Right lobe of liver (tissue), 6 donors: ENCODE measurements around the gene ZFPL1. TPM values are rescaled to one million over a fixed set of nuclear protein-coding genes. Genes with fewer than 3 reads are reported as not detected.
"Not testable (repeated sequence)": the region's sequence is repeated elsewhere in the genome, so short reads cannot be mapped to it uniquely, and the experiment has no call there.

Source experiments
- ATAC-seq, 4 donors: fragments of 200-7000 bp; cut with Tn5 transposase; one replicate each; pipeline ENCODE4 v1.9.1; 2020; ENCODE audit warnings: mild to moderate bottlenecking in 4 of 4, moderate library complexity in 4 of 4
- DNase-seq, 3 donors: peaks; one replicate each; pipeline ENCODE4 v3.0.0-alpha.2; 2020
- H3K27ac ChIP-seq, 3 donors: fragments of 200-600 bp; one replicate each; pipeline ENCODE4 v1.8.0; 2022
- H3K27me3 ChIP-seq, 2 donors: fragments of 200-600 bp; one replicate each; pipeline ENCODE4 v1.8.0; 2022
- H3K36me3 ChIP-seq, 4 donors: fragments of 200-600 bp; sonication (generic) in 1 of 4; one replicate each; pipeline versions ENCODE4 v1.5.1 to v1.8.0; 2017 to 2022; ENCODE audit warnings: control low read depth in 1 of 4
- H3K4me1 ChIP-seq, 4 donors: fragments of 200-600 bp; sonication (generic) in 1 of 4; one replicate each; pipeline versions ENCODE4 v1.5.1 to v1.8.0; 2017 to 2022; ENCODE audit warnings: control low read depth in 1 of 4
- H3K4me3 ChIP-seq, 3 donors: fragments of 200-600 bp; one replicate each; pipeline ENCODE4 v1.8.0; 2022
- H3K9me3 ChIP-seq, 4 donors: fragments of 200-600 bp; sonication (generic) in 1 of 4; one replicate each; pipeline versions ENCODE4 v1.5.1 to v1.8.0; 2017 to 2022; ENCODE audit warnings: control low read depth in 1 of 4
- POLR2A ChIP-seq: fragments of 450-650 bp; IDR thresholded peaks from one replicate; pipeline ENCODE4 v1.6.1; 2017; ENCODE audit warnings: antibody characterized with exemption, mild to moderate bottlenecking
- WGBS: methylation state at CpG from one replicate; pipeline ENCODE4 v1.1.6; 2018; ENCODE audit warnings: low coverage, low lambda C conversion rate; ENCODE audit not compliant: insufficient coverage; ENCODE audit errors: missing lambda C conversion rate; 5-methylcytosine and 5-hydroxymethylcytosine counted together
- intact Hi-C, 2 donors: fragments of 100-400 bp; cut with DNase I; formaldehyde crosslinking; loops; one replicate each; pipeline versions ENCODE4 v1.11.2 to v1.14.1; 2022
- total RNA-seq, 6 experiments: library from RNA; depleted of rRNA in 2 of 6; stranded (reverse); fragments of >200 nt in 2 of 6; fragmentation: NEBNext Ultra II Directional in 3 of 6; extraction: Animal tissue kit (Norgen Biotek cat#: 25700) in 3 of 6; gene quantifications; one replicate each; pipeline versions ENCODE4 v1.1.0 to v1.2.4, GENCODE V29; 2016 to 2023
- TF ChIP-seq, protein P1 (sequence below), 4 donors: fragments of 200-600 bp in 3 of 4; fragments of 450-650 bp in 1 of 4; IDR thresholded peaks; one replicate each; pipeline versions ENCODE4 v1.5.1 to v1.8.0; 2016 to 2022; ENCODE audit warnings: antibody characterized with exemption in 4 of 4, mild to moderate bottlenecking in 2 of 4
- donor health status: DM: no; HTN: yes; CAD: no.
- donor health status: DM: no; HTN: no; CAD: no.
- donor health status: DM: no; HTN: no; CAD: no.
- donor health status: DM: no; HTN: yes; CAD: no.
- donor health status: DM: no; HTN: yes; CAD: no.

Gene ZFPL1
- total RNA-seq, 6 experiments from 2014 or later: 15.4 to 22.4 (median 18.0) TPM

DNA sequence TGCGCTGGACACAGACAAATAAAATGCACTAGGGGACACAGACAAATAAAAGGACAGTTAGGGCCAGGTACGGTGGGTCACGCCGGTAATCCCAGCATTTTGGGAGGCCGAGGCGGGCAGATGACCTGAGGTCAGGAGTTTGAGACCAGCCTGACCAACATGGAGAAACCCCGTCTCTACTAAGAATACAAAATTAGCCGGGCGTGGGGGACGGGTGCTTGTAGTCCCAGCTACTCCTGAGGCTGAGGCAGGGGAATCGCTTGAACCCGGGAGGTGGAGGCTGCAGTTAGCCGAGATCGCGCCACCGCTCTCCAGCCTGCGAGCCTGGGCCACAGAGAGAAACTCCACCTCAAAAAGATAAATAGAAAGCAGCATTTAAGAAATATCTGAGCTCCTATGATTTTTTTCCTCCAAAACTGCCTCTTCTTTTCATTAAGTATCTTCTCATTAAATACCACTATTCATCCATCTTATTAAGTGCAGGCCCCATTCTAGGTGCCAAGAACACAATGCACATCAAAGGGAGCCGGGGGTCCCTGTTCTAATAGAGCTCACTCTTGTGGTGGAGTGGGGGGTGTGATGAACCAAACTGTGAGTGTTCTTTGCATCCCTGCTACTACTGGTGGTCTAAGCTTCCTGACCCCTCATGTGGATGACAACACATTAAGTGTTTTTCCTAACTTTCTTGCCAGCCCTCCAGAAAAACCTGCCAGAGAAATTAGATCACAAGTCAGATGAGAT is 34.2 kb downstream of the ZFPL1 start:
- intact Hi-C loops: no loop called here
- DNase-seq: peak in 1 of 3 donors; percentile 13
- Histone ChIP-seq H3K36me3 (peaks cover 5 to 26% (median 11%) of the 10 kb centered on the region in 4 donors), H3K4me1 (peaks cover 0 to 31% (median 18%) of the 10 kb centered on the region in 4 donors), H3K27ac (peak overlapping the region in 1 of 3 donors; percentile 21), H3K4me3 (no peak overlapping the region), H3K9me3 (no peaks in the 10 kb centered on the region), H3K27me3 (no peaks in the 10 kb centered on the region)
- TF ChIP-seq, protein P1, sequence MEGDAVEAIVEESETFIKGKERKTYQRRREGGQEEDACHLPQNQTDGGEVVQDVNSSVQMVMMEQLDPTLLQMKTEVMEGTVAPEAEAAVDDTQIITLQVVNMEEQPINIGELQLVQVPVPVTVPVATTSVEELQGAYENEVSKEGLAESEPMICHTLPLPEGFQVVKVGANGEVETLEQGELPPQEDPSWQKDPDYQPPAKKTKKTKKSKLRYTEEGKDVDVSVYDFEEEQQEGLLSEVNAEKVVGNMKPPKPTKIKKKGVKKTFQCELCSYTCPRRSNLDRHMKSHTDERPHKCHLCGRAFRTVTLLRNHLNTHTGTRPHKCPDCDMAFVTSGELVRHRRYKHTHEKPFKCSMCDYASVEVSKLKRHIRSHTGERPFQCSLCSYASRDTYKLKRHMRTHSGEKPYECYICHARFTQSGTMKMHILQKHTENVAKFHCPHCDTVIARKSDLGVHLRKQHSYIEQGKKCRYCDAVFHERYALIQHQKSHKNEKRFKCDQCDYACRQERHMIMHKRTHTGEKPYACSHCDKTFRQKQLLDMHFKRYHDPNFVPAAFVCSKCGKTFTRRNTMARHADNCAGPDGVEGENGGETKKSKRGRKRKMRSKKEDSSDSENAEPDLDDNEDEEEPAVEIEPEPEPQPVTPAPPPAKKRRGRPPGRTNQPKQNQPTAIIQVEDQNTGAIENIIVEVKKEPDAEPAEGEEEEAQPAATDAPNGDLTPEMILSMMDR (IDR thresholded peaks at IDR 0.05): no peak
- TF ChIP-seq POLR2A: no peak
- ATAC-seq: no peak
- 72% methylated on average over 10 of the region's 18 CpGs for WGBS

DNA sequence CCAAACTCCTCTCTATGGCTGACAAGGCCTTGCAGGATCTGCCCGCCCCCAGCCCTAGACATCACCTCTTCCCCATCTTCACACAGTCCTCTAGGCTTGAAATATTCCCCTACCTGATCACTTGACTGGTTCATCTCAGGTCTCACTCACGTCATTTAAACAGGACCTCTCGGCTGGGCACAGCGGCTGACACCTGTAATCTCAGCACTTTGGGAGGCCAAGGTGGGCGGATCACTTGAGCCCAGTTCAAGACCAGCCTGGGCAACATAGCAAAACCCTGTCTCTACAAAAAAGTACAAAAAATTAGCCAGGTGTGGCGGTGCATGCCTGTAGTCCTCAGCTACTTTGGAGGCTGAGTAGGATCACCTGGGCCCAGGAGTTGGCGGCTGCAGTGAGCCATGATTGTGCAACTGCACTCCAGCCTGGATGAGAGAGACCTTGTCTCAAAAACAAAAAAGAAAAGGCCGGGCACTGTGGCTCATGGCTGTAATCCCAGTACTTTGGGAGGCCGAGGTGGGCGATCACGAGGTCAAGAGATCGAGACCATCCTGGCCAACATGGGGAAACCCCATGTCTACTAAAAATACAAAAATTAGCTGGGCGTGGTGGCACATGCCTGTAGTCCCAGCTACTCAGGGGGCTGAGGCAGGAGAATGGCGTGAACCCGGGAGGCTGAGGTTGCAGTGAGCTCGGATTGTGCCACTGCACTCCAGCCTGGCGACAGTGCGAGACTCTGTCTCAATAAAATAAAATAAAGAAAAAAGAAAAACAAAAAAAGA is 35.1 kb downstream of the ZFPL1 start:
- 54% methylated on average over 10 of the region's 18 CpGs for WGBS
- Histone ChIP-seq H3K36me3 (peaks cover 5 to 26% (median 11%) of the 10 kb centered on the region in 4 donors), H3K27ac (peak overlapping the region in 1 of 3 donors; percentile 21), H3K4me1 (peaks cover 0 to 25% (median 13%) of the 10 kb centered on the region in 4 donors)
- intact Hi-C loops, H3K27me3 ChIP-seq, H3K4me3 ChIP-seq, ATAC-seq, H3K9me3 ChIP-seq: not testable (repeated sequence)
- DNase-seq: peak in 1 of 3 donors; percentile 33

DNA sequence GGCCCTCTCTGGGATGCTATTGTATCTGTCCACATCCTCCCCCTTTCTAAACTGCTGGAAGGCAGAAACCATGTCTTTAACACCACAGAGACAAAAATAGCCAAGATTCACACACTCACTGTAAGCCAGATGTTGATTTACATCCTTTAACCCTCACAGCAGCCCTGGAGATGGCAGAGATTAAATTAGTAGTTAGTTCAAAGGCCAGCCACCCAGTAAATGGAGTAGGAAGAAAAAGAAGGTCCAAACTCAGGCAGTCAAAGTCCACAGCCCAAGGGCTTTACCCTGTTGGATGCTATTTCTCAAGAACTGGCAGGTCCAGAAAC is 35.6 kb downstream of the ZFPL1 start:
- no peak for DNase-seq
- Histone ChIP-seq H3K36me3 (peaks cover 5 to 26% (median 11%) of the 10 kb centered on the region in 4 donors), H3K9me3 (no peaks in the 10 kb centered on the region), H3K4me3 (no peak overlapping the region), H3K27ac (no peak overlapping the region), H3K27me3 (no peaks in the 10 kb centered on the region), H3K4me1 (peaks cover 0 to 21% (median 12%) of the 10 kb centered on the region in 4 donors)
- no peak for ATAC-seq
- TF ChIP-seq, protein P1 (IDR thresholded peaks at IDR 0.05): no peak
- no peak for TF ChIP-seq POLR2A
- intact Hi-C loops: no loop called here

DNA sequence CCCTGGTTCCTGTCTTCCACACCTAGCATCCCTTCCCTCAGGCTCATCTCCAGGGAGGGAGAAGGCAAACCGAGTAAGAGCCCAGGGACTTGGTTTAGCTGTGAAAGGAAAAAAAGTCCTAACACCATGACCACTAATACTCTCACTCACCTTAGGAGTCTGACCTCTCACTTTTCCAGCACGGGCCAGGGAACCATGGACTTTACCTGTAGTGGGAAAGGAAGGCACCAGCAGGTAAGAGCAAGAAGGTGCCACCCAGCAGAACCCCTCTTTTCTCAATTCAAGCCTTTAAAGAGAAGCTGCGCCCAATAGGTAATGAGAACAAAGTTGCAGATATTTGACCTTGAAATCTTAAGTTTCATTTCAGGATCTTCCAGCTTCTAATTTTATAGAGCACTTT is 36.8 kb downstream of the ZFPL1 start:
- H3K4me1 ChIP-seq: peaks cover 0 to 18% (median 11%) of the 10 kb centered on the region in 4 donors
- H3K9me3 ChIP-seq: no peaks in the 10 kb centered on the region
- DNase-seq (peak in 1 of 3 donors; percentile 5), ATAC-seq (no peak)
- TF ChIP-seq, protein P1 (IDR thresholded peaks at IDR 0.05): no peak
- no peak for TF ChIP-seq POLR2A
- intact Hi-C loops: loop anchor here (5.0 to 10.0 kb wide), 2 partner anchors 61 to 64 kb away; partner anchors contain the start of gene CAPN1 (in 2 of the 2)
- H3K27ac ChIP-seq: peak overlapping the region in 1 of 3 donors; percentile 84
- peaks cover 5 to 36% (median 11%) of the 10 kb centered on the region in 4 donors for H3K36me3 ChIP-seq
- no peaks in the 10 kb centered on the region for H3K27me3 ChIP-seq
- 53% methylated on average over 3 of the region's 3 CpGs for WGBS
- H3K4me3 ChIP-seq: peak overlapping the region; percentile 81 to 97 (median 86)

DNA sequence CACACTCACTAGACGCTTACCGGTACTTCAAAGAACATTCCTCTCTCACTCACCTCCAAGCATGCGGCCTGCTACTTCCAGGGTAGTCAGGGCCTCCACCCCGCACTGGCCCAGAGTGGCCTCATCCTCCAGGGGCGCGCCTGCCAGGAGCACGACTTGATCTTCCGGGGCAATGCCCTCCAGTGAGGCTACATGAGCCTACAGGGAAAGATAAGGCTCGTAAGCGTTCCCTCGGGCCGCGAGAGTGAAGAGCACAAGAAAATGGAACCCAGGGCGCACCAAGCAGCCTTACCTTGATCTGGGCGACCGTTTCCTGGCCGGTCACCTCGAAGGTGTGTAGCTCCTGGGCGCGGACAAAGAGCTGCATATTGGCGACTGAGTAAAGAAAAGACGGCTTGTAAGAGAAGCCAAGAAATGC is 37.4 kb downstream of the ZFPL1 start:
- 0% methylated on average over 18 of the region's 22 CpGs for WGBS
- TF ChIP-seq, protein P1 (IDR thresholded peaks at IDR 0.05): no peak
- no peak for TF ChIP-seq POLR2A
- DNase-seq (peak; percentile 62 to 72 (median 64)), ATAC-seq (peak in 1 of 4 donors; percentile 14)
- intact Hi-C loops: loop anchor here (5.0 to 10.0 kb wide), 2 partner anchors 61 to 63 kb away; partner anchors contain the start of gene CAPN1 (in 2 of the 2)
- Histone ChIP-seq H3K9me3 (no peaks in the 10 kb centered on the region), H3K27ac (peak overlapping the region; percentile 63 to 92 (median 84)), H3K27me3 (no peaks in the 10 kb centered on the region), H3K4me1 (peaks cover 0 to 18% (median 5%) of the 10 kb centered on the region in 4 donors), H3K4me3 (peak overlapping the region; percentile 81 to 97 (median 86)), H3K36me3 (peaks cover 5 to 43% (median 11%) of the 10 kb centered on the region in 4 donors)
